Endothelial cell of umbilical vein (primary cell): Measurements from ENCODE around the gene KCNAB2. TPM values are rescaled to one million over a fixed set of nuclear protein-coding genes. Genes with fewer than 3 reads are reported as not detected.

ENCODE experiments used
- BruUV-seq: library from RNA; stranded (reverse); fragments of 400-500 nt; replicated peaks from 2 replicates; lab custom pipeline; 2021; lab: Mats Ljungman, UMichigan
- CTCF ChIA-PET: fragments of 300-600, 350-600 bp; sonication (Branson Sonifier 250); formaldehyde crosslinking; loops from one replicate; lab custom pipeline; 2021; ENCODE audit warnings: antibody characterized with exemption, inconsistent platforms; lab: Charles Lee
- POLR2A ChIA-PET: fragments of 300-600, 350-600 bp; sonication (Branson Sonifier 250); formaldehyde crosslinking; loops from one replicate; lab custom pipeline; 2021; ENCODE audit warnings: antibody characterized with exemption, inconsistent platforms; lab: Charles Lee
- DNase-seq: peaks from one replicate; pipeline ENCODE4 v3.0.0-alpha.2; 2011; ENCODE audit warnings: low read depth, low spot score
- FAIRE-seq: peaks from 2 replicates; lab custom pipeline; 2011; peaks lifted over from hg19 to GRCh38; lab: Jason Lieb, UNC
- H2AFZ ChIP-seq: 2 replicates; pipeline ENCODE4 v1.6.0; 2012; ENCODE audit warnings: low read depth, low read length, control low read depth, inconsistent platforms
- H3K27ac ChIP-seq: 2 replicates; pipeline ENCODE4 v1.5.1; 2011; ENCODE audit warnings: low read depth, mild to moderate bottlenecking, control low read depth, low read length, moderate library complexity; ENCODE audit not compliant: insufficient read depth
- H3K27me3 ChIP-seq, 2 experiments: 2 replicates each; pipeline versions ENCODE4 v1.6.0 to v1.6.1; 2011; ENCODE audit warnings: low read length in 2 of 2, mixed read lengths in 1 of 2; ENCODE audit not compliant: control insufficient read depth in 2 of 2, insufficient read depth in 2 of 2
- H3K36me3 ChIP-seq, 2 experiments: 2 replicates in 1 of 2; 3 replicates in 1 of 2; pipeline ENCODE4 v1.5.1; 2011; ENCODE audit warnings: low read length in 2 of 2, mild to moderate bottlenecking in 1 of 2, moderate library complexity in 1 of 2; ENCODE audit not compliant: control insufficient read depth in 2 of 2, insufficient read depth in 2 of 2; ENCODE audit errors: extremely low read depth in 1 of 2
- H3K4me1 ChIP-seq: 3 replicates; pipeline ENCODE4 v1.5.1; 2011; ENCODE audit warnings: mild to moderate bottlenecking, low read length; ENCODE audit not compliant: control insufficient read depth, insufficient read depth; ENCODE audit errors: extremely low read depth
- H3K4me2 ChIP-seq: 2 replicates; pipeline ENCODE4 v1.6.1; 2011; ENCODE audit warnings: low read length, control low read depth, mixed read lengths; ENCODE audit not compliant: insufficient read depth
- H3K4me3 ChIP-seq, 3 experiments: fragments of 200-600 bp in 1 of 3; sonication (generic), shearing (Covaris generic) in 1 of 3; replicated peaks in 1 of 3; 2 replicates each; pipeline ENCODE4 v1.5.1; 2011 to 2016; ENCODE audit warnings: control low read depth in 3 of 3, low read length in 3 of 3, mild to moderate bottlenecking in 2 of 3, inconsistent platforms in 1 of 3, low read depth in 1 of 3, moderate library complexity in 1 of 3; ENCODE audit not compliant: insufficient read depth in 1 of 3
- H3K79me2 ChIP-seq: 2 replicates; pipeline ENCODE4 v1.6.0; 2012; ENCODE audit warnings: low read length, inconsistent platforms; ENCODE audit not compliant: control insufficient read depth, insufficient read depth
- H3K9ac ChIP-seq: replicated peaks from 2 replicates; pipeline ENCODE3; 2011; ENCODE audit warnings: low read length, control low read depth; ENCODE audit not compliant: insufficient read depth; ENCODE audit errors: extremely low read depth
- H3K9me1 ChIP-seq: replicated peaks from 3 replicates; pipeline ENCODE4 v1.6.0; 2011; ENCODE audit warnings: mild to moderate bottlenecking, low read length; ENCODE audit not compliant: control insufficient read depth, insufficient read depth; ENCODE audit errors: extremely low read depth
- H3K9me3 ChIP-seq: replicated peaks from 2 replicates; pipeline ENCODE4 v1.5.1; 2012; ENCODE audit warnings: low read length, inconsistent platforms; ENCODE audit not compliant: control insufficient read depth, insufficient read depth
- H4K20me1 ChIP-seq: replicated peaks from 2 replicates; pipeline ENCODE3; 2011; ENCODE audit warnings: mild to moderate bottlenecking, low read length; ENCODE audit not compliant: control insufficient read depth, insufficient read depth; ENCODE audit errors: extremely low read depth
- CTCF ChIP-seq, 2 donors: IDR thresholded peaks; 1 replicate in 1 of 2; 2 replicates in 1 of 2; pipeline ENCODE4 v1.5.1; 2011; ENCODE audit warnings: low read length in 2 of 2, mild to moderate bottlenecking in 2 of 2, moderate library complexity in 2 of 2, control low read depth in 1 of 2, inconsistent platforms in 1 of 2, low read depth in 1 of 2; ENCODE audit not compliant: insufficient read depth in 1 of 2; ENCODE audit errors: extremely low read depth in 1 of 2
- FOS ChIP-seq: IDR thresholded peaks from 2 replicates; pipeline ENCODE4 v1.6.1; 2011; ENCODE audit warnings: mild to moderate bottlenecking, low read length, moderate library complexity, borderline replicate concordance; ENCODE audit not compliant: insufficient read depth
- MAX ChIP-seq: IDR thresholded peaks from 2 replicates; pipeline ENCODE4 v1.6.1; 2011; ENCODE audit not compliant: insufficient read depth, insufficient read length
- MYC ChIP-seq: IDR thresholded peaks from one replicate; pipeline ENCODE4 v1.6.1; 2011; ENCODE audit warnings: mild to moderate bottlenecking, low read depth, low read length
- POLR2A ChIP-seq: IDR thresholded peaks from 2 replicates; pipeline ENCODE4 v1.6.1; 2012; ENCODE audit warnings: low read depth, mild to moderate bottlenecking, control low read depth, low read length
- POLR2AphosphoS5 ChIP-seq: IDR thresholded peaks from 2 replicates; pipeline ENCODE4 v1.6.1; 2012; ENCODE audit warnings: low read depth, mild to moderate bottlenecking, control low read depth, low read length, moderate library complexity; ENCODE audit not compliant: insufficient read depth
- dilution Hi-C: fragments of 300-500 bp; cut with MboI; formaldehyde crosslinking; loops from one replicate; pipeline ENCODE4 v1.15.0; 2019; ENCODE audit warnings: low sequenced_read_pairs; ENCODE audit not compliant: extremely low pct_ligation_motif_present
- intact Hi-C: fragments of 100-400 bp; cut with micrococcal nuclease; formaldehyde crosslinking; loops from one replicate; pipeline ENCODE4 v1.10.0; 2022
- polyA plus RNA-seq, 4 experiments: library from polyadenylated mRNA; depleted of rRNA in 3 of 4; stranded (reverse) in 3 of 4; unstranded in 1 of 4; fragments of >200 nt; gene quantifications; 2 replicates each; pipeline versions ENCODE4 v1.2.1 to v1.2.3, GENCODE V29; 2011 to 2012; ENCODE audit warnings: missing spikeins in 1 of 4
- total RNA-seq: library from RNA; stranded (reverse); gene quantifications from 2 replicates; pipeline ENCODE4 v1.2.3, GENCODE V29; 2021

KCNAB2 gene
- total and polyA plus RNA-seq, 2 donors (not counting 3 experiments of a cell fraction or from before 2014, with no cell fraction given), result 2.4 to 3.8 TPM

- Histone ChIP-seq H3K27ac (no peak overlapping the region), H3K36me3 (no peaks in the 10 kb centered on the region), H3K9me3 (no peaks in the 10 kb centered on the region), H3K9ac (no peak overlapping the region), H4K20me1 (no peaks in the 10 kb centered on the region), H3K4me3 (no peak overlapping the region), H3K27me3 (no peaks in the 10 kb centered on the region), H3K79me2 (no peaks in the 10 kb centered on the region), H3K9me1 (no peaks in the 10 kb centered on the region), H3K4me2 (no peak overlapping the region), H3K4me1 (no peaks in the 10 kb centered on the region), H2AFZ (no peak overlapping the region)
- no peak for FAIRE-seq
- TF ChIP-seq POLR2AphosphoS5 (no peak), CTCF (IDR thresholded peaks at IDR 0.05; ENCODE audit: extremely low read depth in 1 of 2, insufficient read depth in 1 of 2, low read depth in 1 of 2, low read length in 2 of 2) (no peak), MYC (no peak), POLR2A (no peak)
- DNase-seq, result no peak
- ChIA-PET CTCF (no interaction called here), POLR2A (no interaction called here)
- BruUV-seq, result no TSS peak
- intact Hi-C loops (no loop called here), dilution Hi-C loops (no loop called here)
Measured at GRCh38 chr1:6045110-6045502, 582 bp upstream of the KCNAB2 start.

- H3K9ac ChIP-seq, result no peak overlapping the region
- DNase-seq (no peak), FAIRE-seq (no peak)
- ChIA-PET CTCF (no interaction called here), POLR2A (no interaction called here)
- H3K79me2 ChIP-seq, result no peaks in the 10 kb centered on the region
- no TSS peak for BruUV-seq
- H3K36me3 ChIP-seq, result no peaks in the 10 kb centered on the region
- H4K20me1 ChIP-seq, result no peaks in the 10 kb centered on the region
- TF ChIP-seq POLR2AphosphoS5 (no peak), POLR2A (no peak), MAX (no peak), FOS (no peak), CTCF (IDR thresholded peaks at IDR 0.05; ENCODE audit: extremely low read depth in 1 of 2, insufficient read depth in 1 of 2, low read depth in 1 of 2, low read length in 2 of 2) (no peak)
- dilution Hi-C loops (no loop called here), intact Hi-C loops (no loop called here)
- no peak overlapping the region for H3K27ac ChIP-seq
- no peaks in the 10 kb centered on the region for H3K9me3 ChIP-seq
- H3K9me1 ChIP-seq, result no peaks in the 10 kb centered on the region
- H2AFZ ChIP-seq, result no peak overlapping the region
- no peaks in the 10 kb centered on the region for H3K4me1 ChIP-seq
- H3K4me3 ChIP-seq, result no peak overlapping the region
- H3K27me3 ChIP-seq, result no peaks in the 10 kb centered on the region
- no peak overlapping the region for H3K4me2 ChIP-seq
Measured at GRCh38 chr1:6046279-6046678, 591 bp downstream of the KCNAB2 start.
